GM19099 (cell line): ENCODE results near the gene MRPL24.

Source experiments
- POLR2A ChIP-seq: IDR thresholded peaks from 3 replicates; pipeline ENCODE4 v1.6.1; 2011; ENCODE audit warnings: low read depth; ENCODE audit not compliant: insufficient read length; ENCODE audit errors: extremely low read depth

The MRPL24 gene

GRCh38 chr1:156749419-156750118 is 8.7 kb upstream of the MRPL24 start:
- TF ChIP-seq POLR2A = peak; percentile 9

GRCh38 chr1:156748670-156749418 is 8.0 kb upstream of the MRPL24 start:
- TF ChIP-seq POLR2A = peak; percentile 47

- TF ChIP-seq POLR2A = no peak
Observed at GRCh38 chr1:156747742-156748669, 7.1 kb upstream of the MRPL24 start.

GRCh38 chr1:156746728-156747631 is 6.1 kb upstream of the MRPL24 start:
- TF ChIP-seq POLR2A = no peak

- no peak for TF ChIP-seq POLR2A
Observed at GRCh38 chr1:156746406-156746727, 5.5 kb upstream of the MRPL24 start.

GRCh38 chr1:156745881-156746280 is 5.0 kb upstream of the MRPL24 start:
- no peak for TF ChIP-seq POLR2A

GRCh38 chr1:156744786-156745419 is 4.0 kb upstream of the MRPL24 start:
- no peak for TF ChIP-seq POLR2A

- TF ChIP-seq POLR2A = no peak
Observed at GRCh38 chr1:156744344-156744743, 3.5 kb upstream of the MRPL24 start.

GRCh38 chr1:156743367-156744302 is 2.7 kb upstream of the MRPL24 start:
- TF ChIP-seq POLR2A = no peak

- TF ChIP-seq POLR2A = no peak
Observed at GRCh38 chr1:156742801-156743200, 1.9 kb upstream of the MRPL24 start.

- TF ChIP-seq POLR2A = no peak
Observed at GRCh38 chr1:156742017-156742416, 1.1 kb upstream of the MRPL24 start.

- no peak for TF ChIP-seq POLR2A
Observed at GRCh38 chr1:156741481-156741983, 644 bp upstream of the MRPL24 start.
